HepG2 (cell line): Measurements from ENCODE around the gene ZDHHC14. TPM values are rescaled to one million over a fixed set of nuclear protein-coding genes. Genes with fewer than 3 reads are reported as not detected.

Experiments used
- ATF3 ChIP-seq: sonication (generic); formaldehyde crosslinking; IDR thresholded peaks from 2 replicates; pipeline ENCODE4 v1.4.0; 2020; ENCODE audit warnings: missing genetic modification reagents
- BRF2 ChIP-seq: sonication (generic); formaldehyde crosslinking; IDR thresholded peaks from 2 replicates; pipeline ENCODE4 v1.8.1; 2022; ENCODE audit warnings: mild to moderate bottlenecking, missing genetic modification reagents
- EEA1 ChIP-seq: sonication (generic); formaldehyde crosslinking; IDR thresholded peaks from 2 replicates; pipeline ENCODE4 v1.5.1; 2020; ENCODE audit warnings: mild to moderate bottlenecking, missing genetic modification reagents, borderline replicate concordance
- EED ChIP-seq: sonication (generic); formaldehyde crosslinking; IDR thresholded peaks from 2 replicates; pipeline ENCODE4 v1.5.0; 2020; ENCODE audit warnings: mild to moderate bottlenecking, missing genetic modification reagents
- FOXA3 ChIP-seq: IDR thresholded peaks from 2 replicates; pipeline ENCODE4 v1.6.1; 2016; ENCODE audit warnings: missing genetic modification reagents, missing compliant biosample characterization
- HOXA5 ChIP-seq: sonication (generic); formaldehyde crosslinking; IDR thresholded peaks from 2 replicates; pipeline ENCODE4 v1.4.0; 2020; ENCODE audit warnings: missing genetic modification reagents
- KIAA2018 ChIP-seq: sonication (generic); formaldehyde crosslinking; IDR thresholded peaks from 2 replicates; pipeline ENCODE4 v1.5.0; 2020; ENCODE audit warnings: mild to moderate bottlenecking, missing genetic modification reagents, borderline replicate concordance
- MAFK ChIP-seq, 2 experiments: IDR thresholded peaks in 1 of 2; conservative IDR thresholded peaks in 1 of 2; 2 replicates each; pipeline ENCODE4 v1.6.1; 2011; ENCODE audit warnings: improper control_type of control experiment in 2 of 2, low read length in 2 of 2
- MXD1 ChIP-seq: sonication (generic); formaldehyde crosslinking; IDR thresholded peaks from 2 replicates; pipeline ENCODE4 v1.4.0; 2020; ENCODE audit warnings: mild to moderate bottlenecking, missing genetic modification reagents
- SMARCC2 ChIP-seq: fragments of 450-650 bp; IDR thresholded peaks from 2 replicates; pipeline ENCODE4 v1.6.1; 2017; ENCODE audit warnings: antibody characterized with exemption, mild to moderate bottlenecking
- SMC3 ChIP-seq: IDR thresholded peaks from 2 replicates; pipeline ENCODE4 v1.6.1; 2011; ENCODE audit warnings: low read length, improper control_type of control experiment
- TGIF2 ChIP-seq: IDR thresholded peaks from 2 replicates; pipeline ENCODE4 v1.6.1; 2016; ENCODE audit warnings: control low read depth, missing compliant biosample characterization
- ZFP36L2 ChIP-seq: sonication (generic); formaldehyde crosslinking; IDR thresholded peaks from 2 replicates; pipeline ENCODE4 v1.4.0; 2020; ENCODE audit warnings: missing genetic modification reagents
- ZNF24 ChIP-seq: fragments of 450-650 bp; IDR thresholded peaks from 2 replicates; pipeline ENCODE4 v1.6.1; 2017; ENCODE audit warnings: antibody characterized with exemption, mild to moderate bottlenecking
- ZNF276 ChIP-seq: sonication (generic); formaldehyde crosslinking; IDR thresholded peaks from 2 replicates; pipeline ENCODE4 v1.4.0; 2020; ENCODE audit warnings: mild to moderate bottlenecking, low read depth, missing genetic modification reagents
- ZNF33A ChIP-seq: sonication (generic); formaldehyde crosslinking; IDR thresholded peaks from 2 replicates; pipeline ENCODE4 v1.5.1; 2020; ENCODE audit warnings: missing genetic modification reagents, mild to moderate bottlenecking, moderate library complexity, borderline replicate concordance
- ZNF703 ChIP-seq: sonication (generic); formaldehyde crosslinking; IDR thresholded peaks from 2 replicates; pipeline ENCODE4 v1.5.1; 2020; ENCODE audit warnings: missing genetic modification reagents, mild to moderate bottlenecking, moderate library complexity, borderline replicate concordance
- ZNF768 ChIP-seq: sonication (generic); formaldehyde crosslinking; IDR thresholded peaks from 2 replicates; pipeline ENCODE4 v1.4.0; 2020; ENCODE audit warnings: missing genetic modification reagents
- ZNF841 ChIP-seq: sonication (generic); formaldehyde crosslinking; IDR thresholded peaks from 2 replicates; pipeline ENCODE4 v1.8.1; 2023; ENCODE audit warnings: missing genetic modification reagents, borderline replicate concordance
- polyA plus RNA-seq, 8 experiments: library from polyadenylated mRNA; depleted of rRNA in 3 of 8; stranded (reverse) in 7 of 8; unstranded in 1 of 8; fragments of >200 nt; fragmentation: Illumina TruSeq in 4 of 8; extraction: Trizol in 4 of 8; gene quantifications; 2 replicates each; pipeline versions ENCODE4 v1.2.1 to v1.2.3, GENCODE V29; 2011 to 2016; ENCODE audit warnings: low read depth in 4 of 8, missing spikeins in 1 of 8, mixed read lengths in 1 of 8; ENCODE audit not compliant: insufficient read depth in 1 of 8
- total RNA-seq, 5 experiments: library from RNA; depleted of rRNA; stranded (reverse); fragments of >200 nt; fragmentation: Illumina TruSeq; extraction: Trizol; gene quantifications; 2 replicates each; pipeline ENCODE4 v1.2.3, GENCODE V29; 2016; ENCODE audit warnings: low read depth in 1 of 5

The ZDHHC14 gene
- total and polyA plus RNA-seq, 2 of the 13 experiments (the other 11 are each of a cell fraction or from before 2014, with no cell fraction given): 3.7 to 9.5 TPM

GRCh38 chr6:157513004-157513603, 132.1 kb downstream of the ZDHHC14 start (continued):
- TF ChIP-seq KIAA2018 (no peak), ZNF703 (CRISPR knock-in tag) (no peak), ZNF33A (CRISPR knock-in tag) (no peak), MAFK (conservative IDR thresholded peaks at IDR 0.05 in 1 of 2, IDR thresholded peaks at IDR 0.05 in 1 of 2; ENCODE audit: low read length in 2 of 2) (no peak), MXD1 (CRISPR knock-in tag) (no peak), HOXA5 (CRISPR knock-in tag) (no peak; the same call in 1 of the 2 replicates), FOXA3 (CRISPR knock-in tag) (peak; percentile 98), ATF3 (CRISPR knock-in tag) (no peak), ZNF768 (CRISPR knock-in tag) (no peak), BRF2 (CRISPR knock-in tag) (no peak), ZNF841 (CRISPR knock-in tag) (no peak), TGIF2 (CRISPR knock-in tag) (peak; percentile 46; the same call in 1 of the 2 replicates), SMARCC2 (no peak), EEA1 (CRISPR knock-in tag) (no peak), ZNF24 (no peak), EED (no peak), SMC3 (peak; percentile 21; the same call in 1 of the 2 replicates), ZNF276 (CRISPR knock-in tag) (no peak), ZFP36L2 (CRISPR knock-in tag) (no peak)
